Activated naive CD8-positive, alpha-beta T cell (primary cell): ENCODE measurements around the gene NDFIP1.

ENCODE experiments used
- H3K27ac Mint-ChIP-seq: one replicate; pipeline ENCODE4 v1.8.0; 2021; ENCODE audit warnings: mixed read lengths
- H3K27me3 Mint-ChIP-seq: one replicate; pipeline ENCODE4 v1.8.0; 2021; ENCODE audit warnings: mixed read lengths
- H3K36me3 Mint-ChIP-seq: one replicate; pipeline ENCODE4 v1.8.0; 2021; ENCODE audit warnings: mixed read lengths
- H3K4me1 Mint-ChIP-seq: one replicate; pipeline ENCODE4 v1.8.0; 2021; ENCODE audit warnings: low read depth, mixed read lengths
- H3K4me3 Mint-ChIP-seq: one replicate; pipeline ENCODE4 v1.8.0; 2021; ENCODE audit warnings: mild to moderate bottlenecking, mixed read lengths
- H3K9me3 Mint-ChIP-seq: one replicate; pipeline ENCODE4 v1.8.0; 2021; ENCODE audit warnings: low read depth, mixed read lengths

Gene NDFIP1, protein sequence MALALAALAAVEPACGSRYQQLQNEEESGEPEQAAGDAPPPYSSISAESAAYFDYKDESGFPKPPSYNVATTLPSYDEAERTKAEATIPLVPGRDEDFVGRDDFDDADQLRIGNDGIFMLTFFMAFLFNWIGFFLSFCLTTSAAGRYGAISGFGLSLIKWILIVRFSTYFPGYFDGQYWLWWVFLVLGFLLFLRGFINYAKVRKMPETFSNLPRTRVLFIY

GRCh38 chr5:142108432-142109330 lies at the start of gene NDFIP1:
Gene NDFIP1, plus strand, starts transcription at chr5:142108779. Its CDS starts 196 bp downstream, at chr5:142108975.
- H3K27ac Mint-ChIP-seq: peak within 1 kb of the TSS; percentile 98
- H3K4me1 Mint-ChIP-seq: peaks cover 70% of the 10 kb centered on the region
- H3K27me3 Mint-ChIP-seq: no peaks in the 10 kb centered on the region
- peaks cover 20% of the 10 kb centered on the region for H3K36me3 Mint-ChIP-seq
- H3K9me3 Mint-ChIP-seq: no peaks in the 10 kb centered on the region
- H3K4me3 Mint-ChIP-seq: peak within 1 kb of the TSS; percentile 97

DNA sequence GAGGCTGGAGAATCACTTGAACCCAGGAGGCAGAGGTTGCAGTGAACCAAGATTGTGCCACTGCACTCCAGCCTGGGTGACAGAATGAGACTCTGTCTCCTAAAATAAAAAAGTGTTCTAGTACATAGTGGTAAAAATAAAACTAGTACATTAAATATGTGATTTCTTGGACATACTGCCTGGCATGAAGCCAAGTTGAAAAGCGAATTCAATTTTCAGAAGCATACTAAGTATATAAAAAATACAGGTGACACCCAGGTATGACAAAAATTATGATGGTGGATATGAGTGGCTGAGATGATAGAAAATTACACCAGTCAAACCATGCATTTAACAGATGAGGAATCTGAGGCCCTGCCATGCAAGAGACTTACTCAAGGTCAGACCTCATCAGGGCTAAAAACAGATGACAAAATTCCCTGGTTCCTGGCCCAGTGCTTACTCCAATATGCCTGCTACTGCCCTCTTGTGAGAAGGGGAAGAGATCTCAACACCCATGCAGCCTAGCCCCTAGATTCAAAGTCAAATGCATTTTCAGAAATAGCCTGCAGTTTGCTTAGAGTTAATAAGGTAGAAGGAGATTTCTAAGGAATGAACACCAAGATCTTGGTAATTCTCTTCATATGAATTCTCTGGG lies 49.2 kb upstream of the NDFIP1 start:
- Mint-ChIP-seq H3K9me3 (no peaks in the 10 kb centered on the region), H3K27ac (no peak overlapping the region), H3K36me3 (no peaks in the 10 kb centered on the region), H3K4me1 (peaks cover 19% of the 10 kb centered on the region), H3K4me3 (no peak overlapping the region), H3K27me3 (no peaks in the 10 kb centered on the region)

GRCh38 chr5:142063376-142063775 lies 45.2 kb upstream of the NDFIP1 start:
- no peaks in the 10 kb centered on the region for H3K9me3 Mint-ChIP-seq
- peak overlapping the region; percentile 81 for H3K27ac Mint-ChIP-seq
- peaks cover 12% of the 10 kb centered on the region for H3K4me1 Mint-ChIP-seq
- peak overlapping the region; percentile 66 for H3K4me3 Mint-ChIP-seq
- H3K36me3 Mint-ChIP-seq: no peaks in the 10 kb centered on the region
- no peaks in the 10 kb centered on the region for H3K27me3 Mint-ChIP-seq

DNA sequence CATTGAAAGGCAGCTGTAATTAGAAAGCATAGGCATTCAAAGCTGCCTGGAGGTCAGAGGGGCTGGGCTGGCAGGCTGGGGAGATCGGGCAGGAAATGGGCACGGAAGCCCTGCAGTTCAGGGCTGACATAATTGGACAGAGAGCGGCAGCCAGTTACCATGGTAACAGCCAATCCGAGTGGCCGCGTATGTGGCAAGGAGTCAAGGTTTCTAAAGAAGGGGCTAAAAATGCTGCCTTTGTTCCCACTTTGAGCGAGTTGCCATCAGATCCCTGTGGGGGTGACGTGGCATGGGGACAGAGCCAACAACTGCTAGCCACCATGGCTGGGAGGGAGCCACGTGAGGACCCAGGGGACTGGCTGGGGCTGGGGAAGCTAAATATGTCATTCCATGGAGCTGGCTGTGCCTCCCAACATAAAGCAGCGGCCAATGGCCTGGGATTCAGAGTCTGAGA lies 44.7 kb upstream of the NDFIP1 start:
- Mint-ChIP-seq H3K4me3 (peak overlapping the region; percentile 66), H3K27me3 (no peaks in the 10 kb centered on the region), H3K36me3 (no peaks in the 10 kb centered on the region), H3K4me1 (peaks cover 12% of the 10 kb centered on the region), H3K27ac (peak overlapping the region; percentile 81), H3K9me3 (no peaks in the 10 kb centered on the region)

GRCh38 chr5:142065273-142065672 lies 43.3 kb upstream of the NDFIP1 start:
- Mint-ChIP-seq H3K4me1 (peaks cover 19% of the 10 kb centered on the region), H3K4me3 (no peak overlapping the region), H3K27ac (no peak overlapping the region), H3K27me3 (no peaks in the 10 kb centered on the region), H3K9me3 (no peaks in the 10 kb centered on the region), H3K36me3 (no peaks in the 10 kb centered on the region)

- no peaks in the 10 kb centered on the region for H3K9me3 Mint-ChIP-seq
- H3K4me3 Mint-ChIP-seq: no peak overlapping the region
- peaks cover 2% of the 10 kb centered on the region for H3K36me3 Mint-ChIP-seq
- H3K4me1 Mint-ChIP-seq: peaks cover 41% of the 10 kb centered on the region
- H3K27me3 Mint-ChIP-seq: no peaks in the 10 kb centered on the region
- no peak overlapping the region for H3K27ac Mint-ChIP-seq
Observed at GRCh38 chr5:142069606-142070399, 38.8 kb upstream of the NDFIP1 start.

DNA sequence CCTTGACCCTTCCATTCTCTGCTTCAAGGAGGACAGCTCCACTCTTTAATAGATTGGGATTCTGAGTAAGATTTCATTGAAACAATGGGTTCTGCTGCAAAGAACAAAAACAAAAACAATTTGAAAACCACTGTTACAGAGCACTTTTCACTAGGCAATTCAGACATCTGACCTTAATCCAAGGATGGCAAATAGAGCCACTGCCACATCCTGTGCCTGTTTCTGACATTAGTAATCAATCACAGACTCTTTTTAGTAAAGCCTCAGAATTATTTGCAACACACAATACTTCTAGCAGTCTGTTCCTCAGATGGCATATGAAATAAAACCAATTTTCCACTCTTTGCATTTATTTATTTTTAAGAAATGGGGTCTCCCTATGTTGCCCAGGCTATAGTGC lies 37.8 kb upstream of the NDFIP1 start:
- Mint-ChIP-seq H3K36me3 (peaks cover 2% of the 10 kb centered on the region), H3K4me1 (peaks cover 41% of the 10 kb centered on the region), H3K9me3 (no peaks in the 10 kb centered on the region), H3K4me3 (no peak overlapping the region), H3K27ac (no peak overlapping the region), H3K27me3 (no peaks in the 10 kb centered on the region)

DNA sequence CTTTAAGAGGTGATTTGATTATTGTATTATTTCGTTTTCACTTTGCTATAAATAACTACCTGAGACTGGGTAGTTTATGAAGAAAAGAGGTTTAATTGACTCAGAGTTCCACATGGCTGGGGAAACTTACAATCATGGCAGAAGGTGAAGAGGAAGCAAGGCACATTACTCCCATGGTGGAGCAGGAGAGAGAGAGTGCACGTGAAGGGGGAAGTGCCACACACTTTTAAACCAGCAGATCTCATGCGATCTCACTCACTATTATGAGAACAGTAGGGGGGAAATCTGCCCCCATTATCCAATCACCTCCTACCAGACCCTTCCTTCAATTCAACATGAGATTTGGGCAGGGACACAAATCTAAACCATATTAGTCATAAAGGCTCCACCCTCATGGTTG lies 36.1 kb upstream of the NDFIP1 start:
- peak overlapping the region; percentile 70 for H3K27ac Mint-ChIP-seq
- H3K27me3 Mint-ChIP-seq: no peaks in the 10 kb centered on the region
- peaks cover 2% of the 10 kb centered on the region for H3K36me3 Mint-ChIP-seq
- no peaks in the 10 kb centered on the region for H3K9me3 Mint-ChIP-seq
- H3K4me1 Mint-ChIP-seq: peaks cover 41% of the 10 kb centered on the region
- H3K4me3 Mint-ChIP-seq: no peak overlapping the region

- H3K4me1 Mint-ChIP-seq: peaks cover 41% of the 10 kb centered on the region
- peak overlapping the region; percentile 0 for H3K4me3 Mint-ChIP-seq
- no peaks in the 10 kb centered on the region for H3K9me3 Mint-ChIP-seq
- peaks cover 2% of the 10 kb centered on the region for H3K36me3 Mint-ChIP-seq
- H3K27ac Mint-ChIP-seq: peak overlapping the region; percentile 93
- H3K27me3 Mint-ChIP-seq: no peaks in the 10 kb centered on the region
Observed at GRCh38 chr5:142073362-142073988, 35.1 kb upstream of the NDFIP1 start.

DNA sequence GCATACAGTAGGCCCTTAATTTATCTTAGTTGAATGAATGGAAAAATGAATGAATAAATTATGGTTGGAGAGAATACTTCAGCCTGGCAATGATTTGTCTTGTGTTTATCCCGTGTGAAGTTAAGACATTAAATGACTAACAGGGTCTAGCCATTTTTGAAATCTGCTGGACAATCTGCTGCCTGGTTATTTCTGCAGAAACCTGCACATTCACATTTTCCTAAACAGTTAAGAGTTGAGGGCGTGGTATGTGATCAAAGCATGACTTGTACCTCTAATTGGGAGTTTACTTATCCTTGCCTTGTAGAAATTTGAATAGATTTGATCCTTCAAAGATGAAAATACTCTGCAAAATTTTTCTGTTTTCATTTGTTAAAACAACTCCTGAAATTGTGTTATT lies 34.6 kb upstream of the NDFIP1 start:
- Mint-ChIP-seq H3K9me3 (no peaks in the 10 kb centered on the region), H3K36me3 (peaks cover 2% of the 10 kb centered on the region), H3K27me3 (no peaks in the 10 kb centered on the region), H3K27ac (peak overlapping the region; percentile 93), H3K4me3 (no peak overlapping the region), H3K4me1 (peaks cover 41% of the 10 kb centered on the region)

DNA sequence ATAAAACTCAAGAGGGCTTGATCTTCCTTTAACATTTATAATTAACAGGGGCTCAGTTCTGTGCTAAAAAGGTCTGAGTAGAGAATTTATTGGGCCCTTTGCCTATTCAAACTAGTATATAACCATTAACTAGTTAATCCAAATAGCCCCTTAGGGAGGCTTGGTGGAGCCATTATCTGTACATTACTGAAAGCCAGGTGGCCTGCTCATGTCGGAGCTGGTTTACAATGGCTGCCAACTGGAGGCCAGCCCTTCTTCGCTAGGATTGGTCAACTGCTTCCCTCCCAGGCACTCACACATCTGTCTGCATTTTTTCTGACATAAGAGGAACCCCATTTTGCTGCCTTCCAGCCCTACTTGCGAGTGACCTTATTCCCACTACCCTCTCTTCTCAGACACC lies 30.4 kb upstream of the NDFIP1 start:
- H3K27ac Mint-ChIP-seq: peak overlapping the region; percentile 22
- H3K27me3 Mint-ChIP-seq: no peaks in the 10 kb centered on the region
- H3K36me3 Mint-ChIP-seq: peaks cover 5% of the 10 kb centered on the region
- no peaks in the 10 kb centered on the region for H3K9me3 Mint-ChIP-seq
- H3K4me3 Mint-ChIP-seq: no peak overlapping the region
- peaks cover 23% of the 10 kb centered on the region for H3K4me1 Mint-ChIP-seq

GRCh38 chr5:142078706-142079105 lies 29.9 kb upstream of the NDFIP1 start:
- Mint-ChIP-seq H3K4me1 (peaks cover 20% of the 10 kb centered on the region), H3K27me3 (no peaks in the 10 kb centered on the region), H3K36me3 (peaks cover 5% of the 10 kb centered on the region), H3K4me3 (no peak overlapping the region), H3K27ac (peak overlapping the region; percentile 22), H3K9me3 (no peaks in the 10 kb centered on the region)

DNA sequence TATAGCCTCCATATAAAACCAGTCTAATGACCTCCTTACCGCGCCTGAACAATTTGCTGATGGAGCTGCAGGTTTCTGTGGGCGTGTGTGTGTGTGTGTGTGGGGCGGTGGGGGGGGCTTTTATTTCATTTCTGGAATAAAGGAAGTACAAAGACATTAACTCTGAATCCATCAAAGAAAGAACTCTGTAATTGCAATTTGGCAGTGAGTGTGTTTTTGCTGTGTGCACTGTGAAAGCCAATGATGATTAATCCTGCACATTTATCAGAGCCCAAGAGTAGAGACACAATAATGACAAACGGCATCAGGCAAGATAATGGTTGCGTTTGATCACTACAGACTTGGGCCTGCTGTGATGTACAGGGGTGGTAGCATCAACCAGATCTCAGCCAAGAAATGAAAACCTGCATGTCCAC lies 29.3 kb upstream of the NDFIP1 start:
- no peak overlapping the region for H3K4me3 Mint-ChIP-seq
- H3K27me3 Mint-ChIP-seq: no peaks in the 10 kb centered on the region
- H3K36me3 Mint-ChIP-seq: peaks cover 5% of the 10 kb centered on the region
- no peaks in the 10 kb centered on the region for H3K9me3 Mint-ChIP-seq
- peaks cover 19% of the 10 kb centered on the region for H3K4me1 Mint-ChIP-seq
- H3K27ac Mint-ChIP-seq: no peak overlapping the region

DNA sequence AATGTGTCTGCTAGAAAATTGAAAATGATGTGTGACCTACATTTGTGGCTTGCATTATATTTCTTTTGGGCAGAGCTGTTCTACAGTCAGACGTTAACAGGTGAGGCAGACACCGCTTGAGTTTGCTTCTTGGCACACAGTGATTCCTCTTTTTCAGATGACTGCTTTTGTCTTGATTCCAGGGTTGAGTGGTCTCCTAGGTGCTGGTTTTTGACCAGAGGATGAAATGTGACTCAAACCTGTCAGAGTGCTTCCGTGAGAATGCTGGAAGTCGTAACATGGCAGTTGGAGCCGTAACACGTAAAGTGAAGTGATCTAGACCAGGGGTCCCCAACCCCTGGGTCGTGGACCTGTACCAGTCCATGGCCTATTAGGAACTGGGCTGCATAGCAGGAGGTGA lies 28.3 kb upstream of the NDFIP1 start:
- peaks cover 4% of the 10 kb centered on the region for H3K36me3 Mint-ChIP-seq
- H3K27ac Mint-ChIP-seq: no peak overlapping the region
- no peak overlapping the region for H3K4me3 Mint-ChIP-seq
- no peaks in the 10 kb centered on the region for H3K27me3 Mint-ChIP-seq
- peaks cover 20% of the 10 kb centered on the region for H3K4me1 Mint-ChIP-seq
- H3K9me3 Mint-ChIP-seq: no peaks in the 10 kb centered on the region
